ENCODE results near the gene VPREB3.

The VPREB3 gene

GRCh38 chr22:23781511-23782183, 27.4 kb upstream of the VPREB3 start:
- no peak overlapping the region for H3K27ac ChIP-seq (ENCODE audit: low read depth, low read length, severe bottlenecking)
- H3K36me3 ChIP-seq (ENCODE audit: control insufficient read depth, insufficient read depth, low read length) = no peaks in the 10 kb centered on the region
- no peak overlapping the region for H3K4me3 ChIP-seq (ENCODE audit: extremely low read depth, insufficient read depth, low read length, poor library complexity, severe bottlenecking)
- H3K9me3 ChIP-seq (ENCODE audit: control insufficient read depth, low read length) = no peaks in the 10 kb centered on the region
- peaks cover 11% of the 10 kb centered on the region for H3K4me1 ChIP-seq (ENCODE audit: control insufficient read depth, insufficient read depth, low read length, poor library complexity, severe bottlenecking)
- WGBS, 2 experiments (ENCODE audit: insufficient coverage in 2 of 2) = 79 to 88% methylated on average over 12 to 13 of the region's 14 CpGs

GRCh38 chr22:23781065-23781464, 26.8 kb upstream of the VPREB3 start:
- Histone ChIP-seq H3K27ac (ENCODE audit: low read depth, low read length, severe bottlenecking) (no peak overlapping the region), H3K36me3 (ENCODE audit: control insufficient read depth, insufficient read depth, low read length) (no peaks in the 10 kb centered on the region), H3K9me3 (ENCODE audit: control insufficient read depth, low read length) (no peaks in the 10 kb centered on the region), H3K4me1 (ENCODE audit: control insufficient read depth, insufficient read depth, low read length, poor library complexity, severe bottlenecking) (peaks cover 6% of the 10 kb centered on the region), H3K4me3 (ENCODE audit: extremely low read depth, insufficient read depth, low read length, poor library complexity, severe bottlenecking) (no peak overlapping the region)
- 87 to 91% methylated on average over 11 to 15 of the region's 15 CpGs for WGBS, 2 experiments (ENCODE audit: insufficient coverage in 2 of 2)

GRCh38 chr22:23780146-23780748, 26.0 kb upstream of the VPREB3 start:
- Histone ChIP-seq H3K4me1 (ENCODE audit: control insufficient read depth, insufficient read depth, low read length, poor library complexity, severe bottlenecking) (peaks cover 8% of the 10 kb centered on the region), H3K36me3 (ENCODE audit: control insufficient read depth, insufficient read depth, low read length) (no peaks in the 10 kb centered on the region), H3K4me3 (ENCODE audit: extremely low read depth, insufficient read depth, low read length, poor library complexity, severe bottlenecking) (no peak overlapping the region), H3K27ac (ENCODE audit: low read depth, low read length, severe bottlenecking) (no peak overlapping the region), H3K9me3 (ENCODE audit: control insufficient read depth, low read length) (no peaks in the 10 kb centered on the region)
- 86 to 90% methylated on average over 19 to 20 of the region's 20 CpGs for WGBS, 2 experiments (ENCODE audit: insufficient coverage in 2 of 2)

GRCh38 chr22:23779731-23780130, 25.5 kb upstream of the VPREB3 start:
- Histone ChIP-seq H3K27ac (ENCODE audit: low read depth, low read length, severe bottlenecking) (no peak overlapping the region), H3K4me3 (ENCODE audit: extremely low read depth, insufficient read depth, low read length, poor library complexity, severe bottlenecking) (no peak overlapping the region)
- WGBS, 2 experiments (ENCODE audit: insufficient coverage in 2 of 2) = 87 to 96% methylated on average over 3 to 5 of the region's 5 CpGs

GRCh38 chr22:23779083-23779482, 24.9 kb upstream of the VPREB3 start:
- WGBS, 2 experiments (ENCODE audit: insufficient coverage in 2 of 2) = 92 to 93% methylated on average over 13 to 16 of the region's 16 CpGs
- Histone ChIP-seq H3K9me3 (ENCODE audit: control insufficient read depth, low read length) (no peaks in the 10 kb centered on the region), H3K4me1 (ENCODE audit: control insufficient read depth, insufficient read depth, low read length, poor library complexity, severe bottlenecking) (peaks cover 19% of the 10 kb centered on the region), H3K27ac (ENCODE audit: low read depth, low read length, severe bottlenecking) (no peak overlapping the region), H3K36me3 (ENCODE audit: control insufficient read depth, insufficient read depth, low read length) (no peaks in the 10 kb centered on the region), H3K4me3 (ENCODE audit: extremely low read depth, insufficient read depth, low read length, poor library complexity, severe bottlenecking) (no peak overlapping the region)

More at GRCh38 chr22:23779731-23780130, 25.5 kb upstream of the VPREB3 start:
- H3K4me1 ChIP-seq (ENCODE audit: control insufficient read depth, insufficient read depth, low read length, poor library complexity, severe bottlenecking) = peaks cover 13% of the 10 kb centered on the region
- H3K9me3 ChIP-seq (ENCODE audit: control insufficient read depth, low read length) = no peaks in the 10 kb centered on the region
- no peaks in the 10 kb centered on the region for H3K36me3 ChIP-seq (ENCODE audit: control insufficient read depth, insufficient read depth, low read length)

GRCh38 chr22:23778577-23778900, 24.3 kb upstream of the VPREB3 start:
- WGBS, 2 experiments (ENCODE audit: insufficient coverage in 2 of 2) = 91 to 93% methylated on average over 2 to 3 of the region's 3 CpGs
- no peak overlapping the region for H3K4me3 ChIP-seq (ENCODE audit: extremely low read depth, insufficient read depth, low read length, poor library complexity, severe bottlenecking)
- peaks cover 25% of the 10 kb centered on the region for H3K4me1 ChIP-seq (ENCODE audit: control insufficient read depth, insufficient read depth, low read length, poor library complexity, severe bottlenecking)
- H3K9me3 ChIP-seq (ENCODE audit: control insufficient read depth, low read length) = no peaks in the 10 kb centered on the region
- H3K27ac ChIP-seq (ENCODE audit: low read depth, low read length, severe bottlenecking) = no peak overlapping the region
- no peaks in the 10 kb centered on the region for H3K36me3 ChIP-seq (ENCODE audit: control insufficient read depth, insufficient read depth, low read length)

GRCh38 chr22:23777776-23778576, 23.8 kb upstream of the VPREB3 start:
- Histone ChIP-seq H3K9me3 (ENCODE audit: control insufficient read depth, low read length) (no peaks in the 10 kb centered on the region), H3K4me3 (ENCODE audit: extremely low read depth, insufficient read depth, low read length, poor library complexity, severe bottlenecking) (no peak overlapping the region), H3K27ac (ENCODE audit: low read depth, low read length, severe bottlenecking) (no peak overlapping the region), H3K4me1 (ENCODE audit: control insufficient read depth, insufficient read depth, low read length, poor library complexity, severe bottlenecking) (peaks cover 30% of the 10 kb centered on the region), H3K36me3 (ENCODE audit: control insufficient read depth, insufficient read depth, low read length) (no peaks in the 10 kb centered on the region)
- WGBS, 2 experiments (ENCODE audit: insufficient coverage in 2 of 2) = 92 to 94% methylated on average over 10 to 11 of the region's 11 CpGs

- Histone ChIP-seq H3K4me1 (ENCODE audit: control insufficient read depth, insufficient read depth, low read length, poor library complexity, severe bottlenecking) (peaks cover 28% of the 10 kb centered on the region), H3K27ac (ENCODE audit: low read depth, low read length, severe bottlenecking) (no peak overlapping the region), H3K9me3 (ENCODE audit: control insufficient read depth, low read length) (no peaks in the 10 kb centered on the region), H3K36me3 (ENCODE audit: control insufficient read depth, insufficient read depth, low read length) (no peaks in the 10 kb centered on the region), H3K4me3 (ENCODE audit: extremely low read depth, insufficient read depth, low read length, poor library complexity, severe bottlenecking) (no peak overlapping the region)
- 92 to 93% methylated on average over 2 of the region's 3 CpGs for WGBS, 2 experiments (ENCODE audit: insufficient coverage in 2 of 2)
These were observed 21.7 kb upstream of the VPREB3 start for GRCh38 chr22:23775779-23776375.

GRCh38 chr22:23774922-23775436, 20.8 kb upstream of the VPREB3 start:
- no peak overlapping the region for H3K27ac ChIP-seq (ENCODE audit: low read depth, low read length, severe bottlenecking)
- H3K4me1 ChIP-seq (ENCODE audit: control insufficient read depth, insufficient read depth, low read length, poor library complexity, severe bottlenecking) = peaks cover 29% of the 10 kb centered on the region
- H3K4me3 ChIP-seq (ENCODE audit: extremely low read depth, insufficient read depth, low read length, poor library complexity, severe bottlenecking) = no peak overlapping the region
- no peaks in the 10 kb centered on the region for H3K9me3 ChIP-seq (ENCODE audit: control insufficient read depth, low read length)
- 100% methylated on average over 1 to 2 of the region's 2 CpGs for WGBS, 2 experiments (ENCODE audit: insufficient coverage in 2 of 2)
- H3K36me3 ChIP-seq (ENCODE audit: control insufficient read depth, insufficient read depth, low read length) = no peaks in the 10 kb centered on the region

- Histone ChIP-seq H3K27ac (ENCODE audit: low read depth, low read length, severe bottlenecking) (no peak overlapping the region), H3K4me3 (ENCODE audit: extremely low read depth, insufficient read depth, low read length, poor library complexity, severe bottlenecking) (no peak overlapping the region), H3K4me1 (ENCODE audit: control insufficient read depth, insufficient read depth, low read length, poor library complexity, severe bottlenecking) (peaks cover 29% of the 10 kb centered on the region), H3K36me3 (ENCODE audit: control insufficient read depth, insufficient read depth, low read length) (no peaks in the 10 kb centered on the region), H3K9me3 (ENCODE audit: control insufficient read depth, low read length) (no peaks in the 10 kb centered on the region)
- 73 to 91% methylated on average over 7 to 10 of the region's 12 CpGs for WGBS, 2 experiments (ENCODE audit: insufficient coverage in 2 of 2)
These were observed 20.1 kb upstream of the VPREB3 start for GRCh38 chr22:23774114-23774921.
